Subcutaneous abdominal adipose tissue (tissue), 5 donors: ENCODE results near the gene MYO3B.

Experiments
- H3K27ac ChIP-seq: one replicate; pipeline ENCODE4 v1.7.0; 2013; ENCODE audit warnings: low read depth, mild to moderate bottlenecking, inconsistent platforms, low read length, moderate library complexity
- H3K27me3 ChIP-seq, 5 donors: one replicate each; pipeline ENCODE4 v1.7.0; 2013; ENCODE audit warnings: low read length in 5 of 5, inconsistent platforms in 1 of 5; ENCODE audit not compliant: control insufficient read depth in 5 of 5, insufficient read depth in 4 of 5
- H3K36me3 ChIP-seq, 5 donors: one replicate each; pipeline ENCODE4 v1.7.0; 2013; ENCODE audit warnings: low read length in 5 of 5; ENCODE audit not compliant: control insufficient read depth in 5 of 5, insufficient read depth in 5 of 5
- H3K4me1 ChIP-seq, 5 donors: one replicate each; pipeline ENCODE4 v1.7.0; 2013; ENCODE audit warnings: low read length in 5 of 5, mild to moderate bottlenecking in 3 of 5, moderate library complexity in 1 of 5; ENCODE audit not compliant: control insufficient read depth in 5 of 5, insufficient read depth in 5 of 5
- H3K4me3 ChIP-seq, 5 donors: one replicate each; pipeline ENCODE4 v1.7.0; 2013; ENCODE audit warnings: low read length in 5 of 5, low read depth in 1 of 5
- H3K9ac ChIP-seq, 5 donors: one replicate each; pipeline ENCODE4 v1.7.0; 2013; ENCODE audit warnings: low read length in 5 of 5, mild to moderate bottlenecking in 4 of 5, moderate library complexity in 3 of 5
- H3K9me3 ChIP-seq, 5 donors: one replicate each; pipeline ENCODE4 v1.7.0; 2013; ENCODE audit warnings: low read length in 5 of 5; ENCODE audit not compliant: control insufficient read depth in 5 of 5
- donor health status: healthy.
- donor health status: healthy.
- donor health status: healthy.
- donor health status: healthy.
- donor health status: healthy.

Gene MYO3B

GRCh38 chr2:170305711-170306110 lies 127.8 kb downstream of the MYO3B start:
- Histone ChIP-seq H3K9ac (no peak overlapping the region), H3K36me3 (no peaks in the 10 kb centered on the region), H3K27ac (no peak overlapping the region), H3K4me1 (no peaks in the 10 kb centered on the region), H3K9me3 (no peaks in the 10 kb centered on the region), H3K4me3 (no peak overlapping the region), H3K27me3 (peaks cover 0 to 7% (median 0%) of the 10 kb centered on the region in 5 donors)

- Histone ChIP-seq H3K27ac (no peak overlapping the region), H3K9me3 (no peaks in the 10 kb centered on the region), H3K36me3 (no peaks in the 10 kb centered on the region), H3K9ac (no peak overlapping the region), H3K4me3 (no peak overlapping the region), H3K4me1 (no peaks in the 10 kb centered on the region), H3K27me3 (peaks cover 0 to 7% (median 0%) of the 10 kb centered on the region in 5 donors)
Observed at GRCh38 chr2:170306293-170306873, 128.4 kb downstream of the MYO3B start.

GRCh38 chr2:170307052-170307451 lies 129.1 kb downstream of the MYO3B start:
- H3K9ac ChIP-seq, result no peak overlapping the region
- H3K36me3 ChIP-seq, result no peaks in the 10 kb centered on the region
- no peaks in the 10 kb centered on the region for H3K4me1 ChIP-seq
- H3K9me3 ChIP-seq, result no peaks in the 10 kb centered on the region
- no peak overlapping the region for H3K27ac ChIP-seq
- H3K27me3 ChIP-seq, result peaks cover 0 to 7% (median 0%) of the 10 kb centered on the region in 5 donors
- H3K4me3 ChIP-seq, result no peak overlapping the region

GRCh38 chr2:170307555-170308351 lies 129.8 kb downstream of the MYO3B start:
- Histone ChIP-seq H3K4me1 (no peaks in the 10 kb centered on the region), H3K4me3 (no peak overlapping the region), H3K9me3 (no peaks in the 10 kb centered on the region), H3K9ac (no peak overlapping the region), H3K27ac (no peak overlapping the region), H3K36me3 (no peaks in the 10 kb centered on the region), H3K27me3 (peaks cover 0 to 7% (median 0%) of the 10 kb centered on the region in 5 donors)

- no peak overlapping the region for H3K27ac ChIP-seq
- H3K9me3 ChIP-seq, result no peaks in the 10 kb centered on the region
- H3K4me3 ChIP-seq, result no peak overlapping the region
- H3K9ac ChIP-seq, result no peak overlapping the region
- H3K36me3 ChIP-seq, result no peaks in the 10 kb centered on the region
- peaks cover 0 to 4% (median 0%) of the 10 kb centered on the region in 5 donors for H3K27me3 ChIP-seq
- H3K4me1 ChIP-seq, result no peaks in the 10 kb centered on the region
Observed at GRCh38 chr2:170310876-170311502, 133.0 kb downstream of the MYO3B start.

GRCh38 chr2:170313347-170313991 lies 135.5 kb downstream of the MYO3B start:
- Histone ChIP-seq H3K27me3 (peaks cover 0 to 4% (median 0%) of the 10 kb centered on the region in 5 donors), H3K9ac (no peak overlapping the region), H3K36me3 (no peaks in the 10 kb centered on the region), H3K4me1 (no peaks in the 10 kb centered on the region), H3K9me3 (no peaks in the 10 kb centered on the region), H3K27ac (no peak overlapping the region), H3K4me3 (no peak overlapping the region)

GRCh38 chr2:170313992-170314348 lies 136.0 kb downstream of the MYO3B start:
- Histone ChIP-seq H3K27me3 (peaks cover 0 to 4% (median 0%) of the 10 kb centered on the region in 5 donors), H3K27ac (no peak overlapping the region), H3K4me3 (no peak overlapping the region), H3K4me1 (no peaks in the 10 kb centered on the region), H3K36me3 (no peaks in the 10 kb centered on the region), H3K9me3 (peaks cover 0 to 2% (median 0%) of the 10 kb centered on the region in 5 donors), H3K9ac (no peak overlapping the region)

GRCh38 chr2:170314744-170315447 lies 136.9 kb downstream of the MYO3B start:
- H3K9ac ChIP-seq, result no peak overlapping the region
- peaks cover 0 to 2% (median 0%) of the 10 kb centered on the region in 5 donors for H3K9me3 ChIP-seq
- H3K4me1 ChIP-seq, result no peaks in the 10 kb centered on the region
- H3K36me3 ChIP-seq, result no peaks in the 10 kb centered on the region
- H3K4me3 ChIP-seq, result no peak overlapping the region
- no peak overlapping the region for H3K27ac ChIP-seq
- peaks cover 0 to 4% (median 0%) of the 10 kb centered on the region in 5 donors for H3K27me3 ChIP-seq

- H3K4me3 ChIP-seq, result no peak overlapping the region
- no peaks in the 10 kb centered on the region for H3K36me3 ChIP-seq
- H3K27ac ChIP-seq, result no peak overlapping the region
- no peaks in the 10 kb centered on the region for H3K4me1 ChIP-seq
- peaks cover 0 to 11% (median 5%) of the 10 kb centered on the region in 5 donors for H3K9me3 ChIP-seq
- no peaks in the 10 kb centered on the region for H3K27me3 ChIP-seq
- no peak overlapping the region for H3K9ac ChIP-seq
Observed at GRCh38 chr2:170320948-170321347, 143.0 kb downstream of the MYO3B start.
